ENCODE results near the gene EVI5L. TPM values are rescaled to one million over a fixed set of nuclear protein-coding genes. Genes with fewer than 3 reads are reported as not detected.

Gene EVI5L
- total and polyA plus RNA-seq, 2 of the 4 experiments (the other 2 are of a cell fraction): 12.7 to 14.6 TPM

- Histone ChIP-seq H3K56ac (ENCODE audit: extremely low read depth, insufficient read depth, low read length) (no peak overlapping the region), H3K9me1 (ENCODE audit: insufficient read depth, low read length) (no peaks in the 10 kb centered on the region), H3K4me2 (ENCODE audit: low read depth, low read length) (no peak overlapping the region), H3K79me1 (ENCODE audit: low read depth in 1 of 2, low read length in 2 of 2) (0 out of 4 replicates have a peak, but pooled peaks cover 0 to 4% of the 10 kb centered on the region in 2 experiments), H2BK5ac (ENCODE audit: low read depth, low read length, poor library complexity, severe bottlenecking) (no peak overlapping the region), H2AFZ (replicated peaks; ENCODE audit: low read length, poor library complexity) (no peak overlapping the region), H3K4me3 (ENCODE audit: insufficient read depth, low read depth, low read length) (no peak overlapping the region), H3K23ac (ENCODE audit: low read depth, low read length) (no peak overlapping the region), H3K4ac (ENCODE audit: low read depth, low read length) (no peak overlapping the region), H3K36me3 (ENCODE audit: control insufficient read depth, insufficient read depth, low read length) (no peaks in the 10 kb centered on the region), H3K9me3 (ENCODE audit: control insufficient read depth, insufficient read depth, low read length) (no peaks in the 10 kb centered on the region), H4K20me1 (ENCODE audit: insufficient read depth, low read length) (peaks cover 17% of the 10 kb centered on the region), H4K91ac (ENCODE audit: insufficient read depth, low read depth, low read length) (no peak overlapping the region), H3K27me3 (ENCODE audit: control insufficient read depth, insufficient read depth, low read length) (no peaks in the 10 kb centered on the region), H2BK15ac (ENCODE audit: low read depth, low read length) (no peak overlapping the region), H3K27ac (ENCODE audit: insufficient read depth, low read length) (no peak overlapping the region), H3K9ac (ENCODE audit: low read depth, low read length) (no peak overlapping the region), H2AK9ac (replicated peaks; ENCODE audit: low read depth, low read length, poor library complexity) (no peak overlapping the region), H4K5ac (ENCODE audit: low read depth, low read length) (no peak overlapping the region), H3K14ac (replicated peaks; ENCODE audit: low read depth, low read length) (no peak overlapping the region), H2BK120ac (ENCODE audit: low read depth, low read length) (no peak overlapping the region), H3K4me1 (ENCODE audit: control insufficient read depth, insufficient read depth, low read length) (peaks cover 6% of the 10 kb centered on the region), H4K8ac (ENCODE audit: low read depth in 2 of 2, low read length in 2 of 2) (no peak overlapping the region), H2BK20ac (ENCODE audit: low read depth, low read length) (no peak overlapping the region), H2AK5ac (ENCODE audit: low read depth, low read length) (no peak overlapping the region), H3K18ac (ENCODE audit: low read depth, low read length) (no peak overlapping the region)
- DNase-seq (no peak), ATAC-seq (ENCODE audit: low read depth) (no peak)
- ChIA-PET CTCF (no interaction called here), POLR2A (ENCODE audit: unreplicated experiment) (no interaction called here)
- in situ Hi-C loops (cut with MboI; ENCODE audit: low sequenced_read_pairs): no loop called here
- WGBS, 2 experiments (ENCODE audit: extremely low coverage in 2 of 2, insufficient read length in 1 of 2): 100% methylated on average over 2 of the region's 9 CpGs; no CpG with 5 or more reads in 1 of the 2 experiments
- TF ChIP-seq POLR2A (IDR thresholded peaks at IDR 0.05; ENCODE audit: low read depth, low read length) (no peak), NFE2L2 (IDR thresholded peaks at IDR 0.05; ENCODE audit: low read depth, low read length) (no peak), MAZ (IDR thresholded peaks at IDR 0.05; ENCODE audit: borderline replicate concordance, low read depth, low read length) (no peak), RFX5 (IDR thresholded peaks at IDR 0.05; ENCODE audit: low read depth, low read length) (no peak), SMC3 (IDR thresholded peaks at IDR 0.05; ENCODE audit: low read depth, low read length) (no peak)
- dilution Hi-C loops (cut with HindIII; ENCODE audit: low sequenced_read_pairs, unreplicated experiment): no loop called here
- intact Hi-C loops (cut with micrococcal nuclease): no loop called here
- no TSS peak for BruUV-seq (replicated peaks)
Observed at GRCh38 chr19:7849631-7849999, 19.6 kb downstream of the EVI5L start.
